Neuron (in vitro differentiated cells): ENCODE results near the gene SMIM33.
"Not testable (repeated sequence)": the region's sequence is repeated elsewhere in the genome, so short reads cannot be mapped to it uniquely, and the experiment has no call there.

Source experiments
- H2AFZ ChIP-seq: one replicate; pipeline ENCODE4 v1.6.1; 2013; ENCODE audit warnings: low read depth, mild to moderate bottlenecking, inconsistent platforms, low read length, moderate library complexity
- H3K27me3 ChIP-seq: one replicate; pipeline ENCODE4 v1.6.1; 2013; ENCODE audit warnings: low read length; ENCODE audit not compliant: insufficient read depth
- H3K36me3 ChIP-seq: one replicate; pipeline ENCODE4 v1.6.1; 2013; ENCODE audit warnings: low read length; ENCODE audit not compliant: insufficient read depth
- H3K4me1 ChIP-seq: one replicate; pipeline ENCODE4 v1.6.1; 2013; ENCODE audit warnings: low read length; ENCODE audit not compliant: insufficient read depth
- H3K4me3 ChIP-seq: 2 replicates; pipeline ENCODE4 v1.5.1; 2013; ENCODE audit warnings: mild to moderate bottlenecking, low read length, moderate library complexity
- H3K9me3 ChIP-seq: one replicate; pipeline ENCODE4 v1.6.1; 2013; ENCODE audit warnings: low read length

SMIM33 gene

DNA sequence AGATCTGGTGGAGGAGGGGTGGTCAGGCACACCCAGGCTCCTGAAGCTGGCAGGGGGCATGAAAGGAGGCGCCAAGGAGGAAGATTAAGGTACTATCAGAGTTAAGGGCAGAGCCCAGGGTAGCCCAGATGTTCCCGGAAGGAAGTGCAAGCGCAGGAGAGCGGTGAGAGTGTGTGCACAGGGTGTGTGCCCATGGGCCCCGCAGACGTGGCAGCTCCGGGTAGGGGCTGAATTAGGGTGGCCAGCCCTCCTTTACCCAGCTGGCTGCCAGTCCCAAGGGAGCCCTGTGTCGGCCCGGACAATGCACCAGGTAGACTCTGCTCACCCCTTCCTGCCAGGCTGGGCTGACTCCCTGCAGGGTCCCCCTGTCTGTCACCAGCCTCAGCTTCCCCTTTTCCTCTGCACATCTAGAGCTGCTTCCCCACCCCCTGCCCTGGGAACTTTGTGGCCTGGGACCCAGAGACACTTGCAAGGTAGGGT, at the start of gene SMIM33:
TSS of gene SMIM33 (plus strand) at position 184 of the 480 bp plus-strand sequence. CDS start at position 302, 118 bp downstream.
- H2AFZ ChIP-seq, result no peak within 1 kb of the TSS
- no peak within 1 kb of the TSS for H3K4me3 ChIP-seq
- no peaks in the 10 kb centered on the region for H3K36me3 ChIP-seq
- H3K4me1 ChIP-seq, result peaks cover 12% of the 10 kb centered on the region
- no peaks in the 10 kb centered on the region for H3K9me3 ChIP-seq
- no peaks in the 10 kb centered on the region for H3K27me3 ChIP-seq

DNA sequence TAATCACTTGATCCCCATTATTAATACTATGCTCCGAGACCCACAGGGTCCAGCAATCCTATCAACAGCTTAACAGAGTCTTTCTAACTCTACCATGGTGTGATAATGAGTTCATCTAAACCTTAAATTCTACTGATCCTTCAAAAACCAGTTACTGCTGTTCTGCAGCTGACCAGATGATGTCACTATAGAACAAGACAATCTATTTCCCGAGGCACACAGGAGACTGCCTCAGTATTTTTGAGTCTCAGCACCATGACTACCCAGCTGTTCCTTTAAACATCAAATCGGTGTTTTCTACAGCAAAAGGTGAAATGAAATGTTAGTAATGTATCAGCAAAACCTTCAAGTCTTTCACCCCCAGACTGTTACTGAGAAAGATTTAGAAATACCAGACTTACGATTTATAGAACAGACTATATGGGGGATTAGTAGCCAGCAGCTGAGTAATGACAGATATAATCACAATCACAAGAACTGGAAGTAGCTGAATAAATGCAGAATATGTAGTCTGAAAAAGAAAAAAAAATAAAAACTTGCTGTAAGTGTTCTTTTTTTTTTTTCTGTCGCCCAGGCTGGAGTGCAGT, 48.4 kb upstream of the SMIM33 start:
- H3K4me3 ChIP-seq, result no peak overlapping the region
- peaks cover 7% of the 10 kb centered on the region for H3K4me1 ChIP-seq
- H2AFZ ChIP-seq, result no peak overlapping the region
- H3K9me3 ChIP-seq, result no peaks in the 10 kb centered on the region
- H3K27me3 ChIP-seq, result no peaks in the 10 kb centered on the region
- peaks cover 64% of the 10 kb centered on the region for H3K36me3 ChIP-seq

DNA sequence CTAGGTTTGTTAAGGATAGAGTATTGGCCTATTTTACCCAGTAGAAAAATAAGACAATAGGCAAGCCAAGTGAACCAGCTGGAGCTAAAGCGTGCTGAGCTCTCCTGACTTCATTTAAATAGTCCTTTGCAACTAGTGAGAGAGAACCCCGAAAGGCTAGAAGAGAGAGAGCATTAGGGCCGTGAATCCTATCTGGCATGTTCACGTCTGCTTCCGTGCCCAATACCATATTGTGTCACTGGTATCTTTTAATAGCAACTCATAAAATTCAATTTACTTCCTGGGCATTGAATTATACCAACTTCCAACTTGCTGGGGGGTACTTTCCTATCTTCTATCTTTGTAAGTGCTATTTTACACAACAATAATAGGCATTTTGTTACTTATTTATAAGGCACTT, 45.3 kb upstream of the SMIM33 start:
- H3K36me3 ChIP-seq, result peaks cover 51% of the 10 kb centered on the region
- no peaks in the 10 kb centered on the region for H3K9me3 ChIP-seq
- H2AFZ ChIP-seq, result no peak overlapping the region
- H3K4me1 ChIP-seq, result no peaks in the 10 kb centered on the region
- no peaks in the 10 kb centered on the region for H3K27me3 ChIP-seq
- no peak overlapping the region for H3K4me3 ChIP-seq

DNA sequence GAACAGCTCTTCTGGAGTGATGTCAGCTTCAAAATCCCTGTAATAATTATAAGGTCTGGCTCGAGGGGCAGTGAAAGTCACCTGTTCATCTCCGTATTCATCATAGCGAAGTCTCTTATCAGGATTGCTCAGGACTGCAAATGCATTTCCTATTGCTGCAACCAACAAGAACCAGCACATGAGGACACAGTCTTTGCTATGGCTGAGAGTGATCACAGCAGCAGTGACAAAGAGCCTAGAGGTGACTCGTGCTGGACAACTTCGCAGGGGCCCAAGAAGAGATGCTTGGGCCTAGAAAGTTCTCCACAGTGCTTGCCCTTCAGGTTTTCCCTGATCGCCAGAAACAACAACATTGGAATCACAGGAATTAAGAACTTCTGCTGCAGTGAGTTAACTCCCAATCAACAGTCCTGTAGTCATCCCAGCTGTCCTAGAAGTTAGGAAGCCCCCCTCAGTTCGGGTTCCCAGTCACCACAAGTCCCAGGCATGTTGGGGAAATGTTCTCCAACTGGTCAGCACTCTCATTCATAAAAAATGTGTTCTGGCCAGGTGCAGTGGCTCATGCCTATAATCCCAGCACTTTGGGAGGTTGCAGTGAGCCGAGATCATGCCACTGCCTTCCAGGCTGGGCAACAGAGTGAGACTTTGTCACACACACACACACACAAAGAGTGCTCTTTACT, 44.5 kb upstream of the SMIM33 start:
- H3K4me3 ChIP-seq, result no peak overlapping the region
- H2AFZ ChIP-seq, result no peak overlapping the region
- H3K4me1 ChIP-seq, result no peaks in the 10 kb centered on the region
- no peaks in the 10 kb centered on the region for H3K9me3 ChIP-seq
- peaks cover 47% of the 10 kb centered on the region for H3K36me3 ChIP-seq
- no peaks in the 10 kb centered on the region for H3K27me3 ChIP-seq

DNA sequence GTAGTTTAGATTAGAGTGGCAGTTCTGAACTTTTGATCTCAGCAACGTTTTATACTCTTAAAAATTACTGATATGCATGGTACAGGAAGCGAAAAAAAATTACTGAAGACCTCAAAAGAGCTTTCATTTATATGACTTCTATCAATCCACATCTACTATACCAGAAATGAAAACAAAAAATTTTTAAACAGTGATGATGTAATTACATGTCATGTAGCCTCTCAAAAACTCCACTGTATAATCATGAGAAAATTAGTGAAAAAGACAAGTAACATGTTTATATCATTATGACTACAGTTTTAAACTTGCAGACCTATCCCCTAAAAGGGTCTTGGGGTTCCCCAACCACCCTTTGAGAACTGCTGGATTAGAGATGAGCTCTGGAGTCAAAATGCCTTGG, 40.8 kb upstream of the SMIM33 start:
- no peaks in the 10 kb centered on the region for H3K9me3 ChIP-seq
- H3K4me1 ChIP-seq, result no peaks in the 10 kb centered on the region
- no peak overlapping the region for H3K4me3 ChIP-seq
- peaks cover 49% of the 10 kb centered on the region for H3K36me3 ChIP-seq
- no peaks in the 10 kb centered on the region for H3K27me3 ChIP-seq
- H2AFZ ChIP-seq, result no peak overlapping the region

DNA sequence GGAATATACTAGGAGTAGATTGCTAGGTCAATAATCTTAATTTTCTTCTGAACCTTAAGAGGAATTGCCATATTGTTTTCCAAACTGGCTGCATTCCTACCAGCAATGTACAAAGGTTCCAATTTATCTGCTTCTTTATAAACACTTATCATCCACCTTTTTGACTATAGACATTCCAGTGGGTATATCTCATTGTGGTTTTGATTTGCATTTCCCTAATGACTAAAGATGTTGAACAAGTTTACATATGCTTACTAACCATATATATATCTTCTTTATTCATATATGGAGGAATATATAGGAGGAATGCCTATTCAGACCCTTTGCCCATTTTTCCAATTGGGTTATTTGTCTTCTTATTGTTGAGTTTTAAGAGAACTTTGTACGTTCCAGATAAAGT, 39.1 kb upstream of the SMIM33 start:
- Histone ChIP-seq H3K27me3 (no peaks in the 10 kb centered on the region), H3K9me3 (no peaks in the 10 kb centered on the region), H2AFZ (no peak overlapping the region), H3K36me3 (peaks cover 40% of the 10 kb centered on the region), H3K4me1 (no peaks in the 10 kb centered on the region), H3K4me3 (no peak overlapping the region)

DNA sequence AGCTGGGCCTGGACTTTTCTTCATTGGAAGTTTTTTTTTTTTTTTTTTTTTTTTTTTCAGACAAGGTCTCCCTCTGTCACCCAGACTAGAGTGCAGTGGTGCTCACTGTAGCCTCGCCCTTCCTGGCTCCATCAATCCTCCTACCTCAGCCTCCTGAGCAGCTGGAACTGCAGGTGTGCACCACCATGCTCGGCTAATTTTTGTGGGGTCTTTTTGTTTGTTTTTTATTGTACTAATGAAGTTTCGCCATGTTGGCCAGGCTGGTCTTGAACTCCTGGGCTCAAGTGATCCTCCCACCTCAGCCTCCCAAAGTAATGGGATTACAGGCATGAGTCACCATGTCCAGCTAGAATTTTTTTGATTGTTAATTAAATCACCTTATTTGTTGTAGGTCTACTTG, 35.1 kb upstream of the SMIM33 start:
- H2AFZ ChIP-seq, result no peak overlapping the region
- H3K4me1 ChIP-seq, result peaks cover 12% of the 10 kb centered on the region
- H3K9me3 ChIP-seq, result no peaks in the 10 kb centered on the region
- H3K27me3 ChIP-seq, result no peaks in the 10 kb centered on the region
- no peak overlapping the region for H3K4me3 ChIP-seq
- peaks cover 25% of the 10 kb centered on the region for H3K36me3 ChIP-seq

DNA sequence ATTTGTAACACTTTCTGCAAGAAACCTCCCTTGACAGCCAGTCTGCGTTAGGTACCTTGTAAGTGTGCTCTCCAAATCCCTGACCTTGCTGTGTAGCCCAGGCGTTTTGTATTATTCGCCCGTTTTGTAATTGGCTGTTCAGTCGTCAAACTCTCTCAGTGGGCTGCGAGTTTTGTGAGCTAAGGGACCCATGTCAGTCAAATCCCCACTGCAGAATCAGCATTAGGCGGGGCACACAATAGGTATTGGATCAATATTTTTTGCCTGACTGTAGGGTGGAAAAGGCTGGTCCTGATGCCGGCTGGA, 32.1 kb upstream of the SMIM33 start:
- no peaks in the 10 kb centered on the region for H3K9me3 ChIP-seq
- peak overlapping the region; percentile 74 for H3K4me3 ChIP-seq
- peak overlapping the region; percentile 80 for H2AFZ ChIP-seq
- H3K36me3 ChIP-seq, result peaks cover 13% of the 10 kb centered on the region
- peaks cover 9% of the 10 kb centered on the region for H3K27me3 ChIP-seq
- peaks cover 12% of the 10 kb centered on the region for H3K4me1 ChIP-seq

DNA sequence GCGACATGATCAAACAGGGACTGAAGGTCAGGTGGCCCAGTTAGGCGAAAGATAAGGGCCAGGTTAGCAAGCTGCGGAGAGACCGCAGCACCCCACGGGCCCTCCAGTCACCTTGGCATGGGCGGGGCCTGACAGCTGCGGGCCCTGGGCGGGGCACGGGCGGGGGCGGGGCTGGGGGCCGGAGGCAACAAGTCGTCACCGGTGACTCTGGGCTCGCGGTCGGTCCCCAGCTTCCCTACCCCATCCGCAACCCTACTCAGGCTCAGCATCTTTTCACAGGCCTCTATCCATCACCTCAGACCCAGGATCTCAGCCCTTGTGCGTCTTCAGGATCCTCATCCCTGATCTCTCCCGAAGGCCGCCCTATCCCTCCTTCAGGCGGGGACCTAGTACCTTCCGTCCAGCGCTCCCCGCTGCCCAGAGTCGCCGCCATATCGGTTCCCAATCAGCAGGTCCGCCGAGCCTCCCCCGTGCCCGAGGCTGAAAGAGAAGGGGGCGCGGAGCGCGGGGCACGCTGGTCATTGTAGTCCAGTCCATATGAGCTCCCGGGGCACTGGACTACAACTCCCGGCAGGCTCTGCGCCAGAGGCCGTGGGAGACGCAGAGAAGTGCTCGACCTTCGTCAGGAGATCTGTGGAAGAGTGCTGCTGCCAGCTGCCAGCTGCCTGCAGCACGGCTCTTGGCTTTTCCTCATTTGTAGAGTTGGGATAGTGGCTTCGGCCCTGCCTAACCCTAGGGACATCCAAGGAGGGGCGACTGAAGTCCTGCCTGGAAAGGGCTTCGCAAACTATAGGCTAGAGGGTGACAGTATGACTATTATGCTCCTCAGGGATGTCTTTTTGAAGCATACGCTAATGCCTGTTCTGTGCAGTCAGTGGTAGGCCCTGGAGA, 31.5 kb upstream of the SMIM33 start, which contains the start of gene DNAJC18:
TSS of gene DNAJC18 (minus strand) at position 513 of the 891 bp plus-strand sequence. CDS start at position 433, 80 bp downstream.
- peaks cover 12% of the 10 kb centered on the region for H3K4me1 ChIP-seq
- H3K27me3 ChIP-seq, result peaks cover 9% of the 10 kb centered on the region
- peaks cover 10% of the 10 kb centered on the region for H3K36me3 ChIP-seq
- peak within 1 kb of the TSS; percentile 74 for H3K4me3 ChIP-seq
- H2AFZ ChIP-seq, result peak within 1 kb of the TSS; percentile 80
- H3K9me3 ChIP-seq, result no peaks in the 10 kb centered on the region

DNA sequence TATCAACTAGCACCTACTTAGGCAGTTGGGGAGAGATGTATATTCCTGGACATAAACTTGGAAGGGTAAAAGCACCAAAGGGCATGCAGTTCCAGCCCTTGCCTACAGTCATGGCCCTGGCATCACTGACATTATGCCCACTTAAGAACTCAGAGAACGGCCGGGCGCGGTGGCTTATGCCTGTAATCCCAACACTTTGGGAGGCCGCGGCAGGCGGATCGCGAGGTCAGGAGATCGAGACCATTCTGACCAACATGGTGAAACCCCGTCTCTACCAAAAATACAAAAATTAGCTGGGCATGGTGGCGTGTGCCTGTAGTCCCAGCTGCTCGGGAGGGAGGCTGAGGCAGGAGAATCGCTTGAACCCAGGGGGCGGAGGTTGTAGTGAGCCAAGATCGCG, 30.4 kb upstream of the SMIM33 start:
- not testable (repeated sequence) for H3K4me3 ChIP-seq, H3K36me3 ChIP-seq, H3K27me3 ChIP-seq, H2AFZ ChIP-seq, H3K9me3 ChIP-seq
- peaks cover 12% of the 10 kb centered on the region for H3K4me1 ChIP-seq

DNA sequence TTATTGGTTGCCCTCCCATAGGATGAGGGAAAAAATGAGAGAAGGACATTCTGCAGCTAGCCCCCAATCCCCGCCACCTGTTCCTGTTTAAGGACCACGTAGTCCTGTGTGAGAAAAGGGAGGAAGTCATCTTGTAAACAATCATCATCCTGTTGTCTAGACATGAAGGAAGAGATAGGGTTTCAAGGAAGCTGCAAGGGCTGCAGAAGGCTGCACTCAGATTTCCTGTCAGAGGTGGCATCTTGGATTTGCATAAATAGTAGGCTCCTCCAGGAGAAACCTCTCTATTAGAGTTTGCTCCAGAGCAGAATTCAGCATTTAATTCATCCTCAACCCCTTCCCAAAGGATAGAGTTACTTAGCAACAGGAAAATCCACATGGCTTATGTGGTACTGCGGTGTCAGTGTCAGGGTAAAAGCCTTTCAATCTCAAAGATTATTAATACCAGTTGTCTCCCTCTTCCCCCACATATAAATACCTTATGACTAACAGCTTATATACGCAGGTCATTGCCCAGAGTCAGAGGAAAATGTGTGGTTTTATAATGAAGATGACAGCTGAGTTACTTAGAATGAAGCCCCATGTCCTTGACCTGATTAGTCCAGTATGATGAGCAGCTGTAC, 26.9 kb upstream of the SMIM33 start:
- H3K27me3 ChIP-seq, result peaks cover 9% of the 10 kb centered on the region
- no peaks in the 10 kb centered on the region for H3K36me3 ChIP-seq
- H2AFZ ChIP-seq, result no peak overlapping the region
- no peak overlapping the region for H3K4me3 ChIP-seq
- H3K9me3 ChIP-seq, result no peaks in the 10 kb centered on the region
- peaks cover 6% of the 10 kb centered on the region for H3K4me1 ChIP-seq

DNA sequence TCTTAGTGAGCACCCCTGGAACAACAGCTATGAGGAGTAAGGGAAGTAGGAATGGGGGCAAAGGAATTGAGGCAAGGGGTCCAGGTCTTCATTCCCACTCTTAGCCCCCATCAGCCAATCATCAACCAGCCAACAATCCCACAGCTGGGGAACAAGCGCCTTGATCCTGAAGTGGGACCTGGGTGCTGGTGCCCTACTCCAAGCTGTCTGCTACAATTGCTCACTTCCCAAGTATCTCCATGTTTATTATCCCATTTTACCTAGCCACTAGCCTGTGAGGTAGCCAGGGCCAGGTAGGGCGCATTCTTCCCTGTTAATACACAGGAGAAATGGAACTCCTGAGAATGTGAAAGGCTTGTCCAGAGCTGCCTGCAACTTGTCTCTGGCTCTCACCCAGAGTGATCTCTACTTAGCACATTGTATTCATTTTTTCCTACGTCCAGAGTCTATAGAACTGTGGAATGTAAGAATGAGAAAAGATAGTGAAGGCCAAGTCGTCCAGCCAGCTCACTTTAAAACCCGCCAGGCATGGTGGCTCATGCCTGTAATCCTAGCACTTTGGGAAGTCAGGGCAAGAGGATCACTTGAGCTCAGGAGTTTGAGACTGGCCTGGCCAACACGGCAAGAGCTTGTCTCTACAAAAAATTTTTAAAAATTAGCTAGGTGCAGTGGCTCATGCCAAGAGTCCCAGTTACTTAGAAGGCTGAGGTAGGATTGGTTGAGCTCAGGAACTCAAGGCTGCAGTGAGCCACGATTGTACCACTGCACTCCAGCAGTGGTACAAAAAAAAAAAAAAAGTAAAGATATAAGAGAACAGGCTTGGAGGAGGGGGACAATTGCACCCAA, 25.3 kb upstream of the SMIM33 start:
- no peak overlapping the region for H2AFZ ChIP-seq
- no peaks in the 10 kb centered on the region for H3K9me3 ChIP-seq
- H3K27me3 ChIP-seq, result peaks cover 9% of the 10 kb centered on the region

More for the DNA sequence above, 25.3 kb upstream of the SMIM33 start:
- H3K36me3 ChIP-seq, result no peaks in the 10 kb centered on the region
- H3K4me1 ChIP-seq, result no peaks in the 10 kb centered on the region
- H3K4me3 ChIP-seq, result no peak overlapping the region
